ENCODE results near the gene GOLGA6L25.
"Not testable (repeated sequence)": the region's sequence is repeated elsewhere in the genome, so short reads cannot be mapped to it uniquely, and the experiment has no call there.

GOLGA6L25 gene

GRCh38 chr15:28553268-28553667 is at the start of gene GOLGA6L25:
TSS of gene GOLGA6L25 (plus strand) at chr15:28553568. CDS start at chr15:28553629, 61 bp downstream.
- DNase-seq; in situ Hi-C loops (cut with HindIII; ENCODE audit: low pct_ligation_motif_present, low pct_unique_long_range_greater_than_20kb, low sequenced_read_pairs): not testable (repeated sequence)

- DNase-seq; in situ Hi-C loops (cut with HindIII; ENCODE audit: low pct_ligation_motif_present, low pct_unique_long_range_greater_than_20kb, low sequenced_read_pairs): not testable (repeated sequence)
Observed at GRCh38 chr15:28508217-28508889, 45.0 kb upstream of the GOLGA6L25 start.

GRCh38 chr15:28514128-28514527 is 39.2 kb upstream of the GOLGA6L25 start:
- DNase-seq; in situ Hi-C loops (cut with HindIII; ENCODE audit: low pct_ligation_motif_present, low pct_unique_long_range_greater_than_20kb, low sequenced_read_pairs): not testable (repeated sequence)

- in situ Hi-C loops (cut with HindIII; ENCODE audit: low pct_ligation_motif_present, low pct_unique_long_range_greater_than_20kb, low sequenced_read_pairs); DNase-seq: not testable (repeated sequence)
Observed at GRCh38 chr15:28515208-28515607, 38.2 kb upstream of the GOLGA6L25 start.

- DNase-seq; in situ Hi-C loops (cut with HindIII; ENCODE audit: low pct_ligation_motif_present, low pct_unique_long_range_greater_than_20kb, low sequenced_read_pairs): not testable (repeated sequence)
Observed at GRCh38 chr15:28532954-28533353, 20.4 kb upstream of the GOLGA6L25 start, which contains the start of gene GOLGA8G. TSS of gene GOLGA8G (minus strand) at chr15:28532971. CDS start at chr15:28532909, 62 bp downstream.

- DNase-seq; in situ Hi-C loops (cut with HindIII; ENCODE audit: low pct_ligation_motif_present, low pct_unique_long_range_greater_than_20kb, low sequenced_read_pairs): not testable (repeated sequence)
Observed at GRCh38 chr15:28573351-28573750, 20.0 kb downstream of the GOLGA6L25 start.

GRCh38 chr15:28588977-28589606 is 35.7 kb downstream of the GOLGA6L25 start:
- in situ Hi-C loops (cut with HindIII; ENCODE audit: low pct_ligation_motif_present, low pct_unique_long_range_greater_than_20kb, low sequenced_read_pairs); DNase-seq: not testable (repeated sequence)

- in situ Hi-C loops (cut with HindIII; ENCODE audit: low pct_ligation_motif_present, low pct_unique_long_range_greater_than_20kb, low sequenced_read_pairs); DNase-seq: not testable (repeated sequence)
Observed at GRCh38 chr15:28589769-28590168, 36.4 kb downstream of the GOLGA6L25 start.

- DNase-seq; in situ Hi-C loops (cut with HindIII; ENCODE audit: low pct_ligation_motif_present, low pct_unique_long_range_greater_than_20kb, low sequenced_read_pairs): not testable (repeated sequence)
Observed at GRCh38 chr15:28592395-28592794, 39.0 kb downstream of the GOLGA6L25 start.

- DNase-seq; in situ Hi-C loops (cut with HindIII; ENCODE audit: low pct_ligation_motif_present, low pct_unique_long_range_greater_than_20kb, low sequenced_read_pairs): not testable (repeated sequence)
Observed at GRCh38 chr15:28593424-28594129, 40.2 kb downstream of the GOLGA6L25 start.

- in situ Hi-C loops (cut with HindIII; ENCODE audit: low pct_ligation_motif_present, low pct_unique_long_range_greater_than_20kb, low sequenced_read_pairs); DNase-seq: not testable (repeated sequence)
Observed at GRCh38 chr15:28597471-28597870, 44.1 kb downstream of the GOLGA6L25 start.

- DNase-seq; in situ Hi-C loops (cut with HindIII; ENCODE audit: low pct_ligation_motif_present, low pct_unique_long_range_greater_than_20kb, low sequenced_read_pairs): not testable (repeated sequence)
Observed at GRCh38 chr15:28598209-28598608, 44.8 kb downstream of the GOLGA6L25 start.

- DNase-seq; in situ Hi-C loops (cut with HindIII; ENCODE audit: low pct_ligation_motif_present, low pct_unique_long_range_greater_than_20kb, low sequenced_read_pairs): not testable (repeated sequence)
Observed at GRCh38 chr15:28602152-28602551, 48.8 kb downstream of the GOLGA6L25 start.

Data from ACHN (cell line).